GM12891 (cell line): ENCODE data around the gene FKBP10.
"Not testable (repeated sequence)": the region's sequence is repeated elsewhere in the genome, so short reads cannot be mapped to it uniquely, and the experiment has no call there.

ENCODE experiments used
- POLR2A ChIP-seq: IDR thresholded peaks from 2 replicates; pipeline ENCODE4 v1.6.1; 2011; ENCODE audit warnings: low read depth, low read length, control low read depth
- POLR2AphosphoS5 ChIP-seq: IDR thresholded peaks from 2 replicates; pipeline ENCODE4 v1.6.1; 2011; ENCODE audit warnings: low read depth, low read length, control low read depth

GRCh38 chr17:41829961-41830360 is 17.2 kb downstream of the FKBP10 start:
- not testable (repeated sequence) for TF ChIP-seq POLR2A, POLR2AphosphoS5
